AG04450 (cell line): ENCODE data around the gene CCDC85B. TPM values are rescaled to one million over a fixed set of nuclear protein-coding genes. Genes with fewer than 3 reads are reported as not detected.
A peak's percentile ranks its signal among the peaks of the same experiment; 100 is the strongest.

Experiments used
- CTCF ChIA-PET: fragments of 300-600, 350-600 bp; formaldehyde crosslinking; extraction: SDS; loops from one replicate; lab custom pipeline; 2022; ENCODE audit warnings: antibody characterized with exemption, inconsistent platforms; lab: Charles Lee
- POLR2A ChIA-PET: fragments of 350-600 bp; formaldehyde crosslinking; extraction: SDS; loops from one replicate; lab custom pipeline; 2021; ENCODE audit warnings: antibody characterized with exemption, inconsistent platforms; lab: Yijun Ruan, JAX
- DNase-seq: peaks from one replicate; pipeline ENCODE4 v3.0.0-alpha.2; 2011; ENCODE audit warnings: low read depth, low spot score
- H3K27ac ChIP-seq: one replicate; pipeline ENCODE4 v1.5.1; 2012; ENCODE audit warnings: low read depth, low read length, control low read depth
- H3K27me3 ChIP-seq: one replicate; pipeline ENCODE4 v1.6.0; 2012; ENCODE audit warnings: low read length; ENCODE audit not compliant: control insufficient read depth, insufficient read depth
- H3K4me3 ChIP-seq: 2 replicates; pipeline ENCODE4 v1.5.1; 2011; ENCODE audit warnings: mild to moderate bottlenecking, low read depth, low read length, control low read depth
- H3K9me3 ChIP-seq: 2 replicates; pipeline ENCODE4 v1.5.1; 2012; ENCODE audit warnings: low read length; ENCODE audit not compliant: control insufficient read depth, insufficient read depth
- CTCF ChIP-seq: IDR thresholded peaks from 2 replicates; pipeline ENCODE4 v1.5.1; 2011; ENCODE audit warnings: low read depth, low read length, control low read depth, inconsistent platforms
- polyA plus RNA-seq: library from polyadenylated mRNA; depleted of rRNA; stranded (reverse); fragments of >200 nt; gene quantifications from 2 replicates; pipeline ENCODE4 v1.2.3, GENCODE V29; 2011

CCDC85B gene
- polyA plus RNA-seq, 1 experiment, result 13.1 TPM

DNA sequence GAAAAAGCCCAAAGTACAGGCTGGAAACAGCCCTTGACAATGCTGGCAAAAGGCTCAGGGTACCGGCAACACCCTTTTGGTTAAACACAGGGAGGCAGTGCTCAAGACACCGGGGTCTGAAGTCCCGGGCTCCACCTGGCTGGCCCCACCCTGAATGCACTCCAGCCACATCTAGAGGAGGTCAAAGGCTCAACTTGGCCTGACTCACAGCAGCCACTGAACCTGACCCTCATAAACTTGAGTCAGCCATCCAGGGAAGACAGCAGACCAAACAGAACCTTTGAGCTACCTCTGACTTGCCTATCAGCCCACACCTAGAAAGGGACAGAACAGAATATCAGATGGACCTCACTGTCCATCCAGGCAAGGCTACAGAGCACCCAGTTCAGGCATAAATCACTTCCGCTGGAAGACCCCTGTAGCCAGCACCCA, 36.3 kb upstream of the CCDC85B start:
- ChIA-PET CTCF (interaction anchor here (1.1 kb wide), 1 partner anchor 34 kb away, joined by 3 read pairs; the partner anchor contains the start of gene FIBP), POLR2A (no interaction called here)
- Histone ChIP-seq H3K4me3 (no peak overlapping the region), H3K27ac (no peak overlapping the region), H3K9me3 (peaks cover 18% of the 10 kb centered on the region; the same call in 1 of the 2 replicates), H3K27me3 (no peaks in the 10 kb centered on the region)
- DNase-seq, result no peak
- no peak for TF ChIP-seq CTCF

DNA sequence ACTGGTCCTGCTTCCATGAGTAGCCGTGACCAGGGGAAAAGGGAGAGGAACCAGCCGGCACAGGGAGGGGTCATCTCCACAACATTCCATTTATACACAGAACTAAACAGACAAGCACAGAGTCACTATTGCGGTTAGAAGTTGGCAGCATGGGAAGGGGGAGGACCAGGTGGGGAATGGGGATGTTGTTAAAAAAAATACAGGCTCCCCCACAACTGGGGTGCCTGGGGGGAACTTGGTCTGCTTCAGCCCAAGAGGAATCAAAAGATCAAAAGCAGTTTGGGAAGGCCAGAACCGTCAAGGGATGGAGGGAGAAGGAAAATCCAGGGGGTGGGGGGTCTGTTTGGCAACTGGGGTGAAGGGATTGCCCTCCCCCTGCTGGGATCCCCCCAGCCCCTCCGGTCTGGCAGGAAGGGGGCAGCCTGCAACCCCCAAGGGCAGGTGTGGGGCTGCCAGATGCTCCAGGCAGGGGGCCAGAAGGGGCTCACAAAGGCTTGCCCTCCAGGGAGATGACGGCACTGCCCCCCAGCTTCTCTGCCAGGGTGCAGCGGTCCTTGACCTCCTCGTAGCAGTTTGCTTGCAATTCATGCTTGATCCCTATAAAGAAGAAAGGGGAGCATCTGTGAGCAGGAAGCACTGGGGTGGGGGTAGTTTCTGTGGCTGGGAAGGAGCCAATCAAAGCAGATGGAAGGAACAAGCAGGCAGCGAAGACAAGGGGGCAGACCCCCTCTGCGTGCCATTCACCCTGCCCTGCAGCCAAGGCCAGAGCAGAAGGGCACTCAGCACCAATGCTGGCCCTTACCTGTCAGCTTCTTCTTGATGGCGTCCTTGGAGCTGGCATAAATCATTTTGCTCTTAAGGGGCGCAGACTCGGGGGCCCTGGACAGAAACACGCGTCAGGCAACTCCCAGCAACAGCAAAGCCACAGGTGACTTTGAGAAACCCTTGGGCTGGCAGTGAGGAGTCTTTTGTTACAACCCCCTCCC, 35.3 kb upstream of the CCDC85B start:
- CTCF ChIA-PET, result no interaction called here
- Histone ChIP-seq H3K27me3 (no peaks in the 10 kb centered on the region), H3K9me3 (peaks cover 18% of the 10 kb centered on the region; the same call in 1 of the 2 replicates), H3K27ac (peak overlapping the region; percentile 11), H3K4me3 (peak overlapping the region; percentile 17; the same call in 1 of the 2 replicates)
- POLR2A ChIA-PET, result no interaction called here
- TF ChIP-seq CTCF, result no peak
- no peak for DNase-seq

DNA sequence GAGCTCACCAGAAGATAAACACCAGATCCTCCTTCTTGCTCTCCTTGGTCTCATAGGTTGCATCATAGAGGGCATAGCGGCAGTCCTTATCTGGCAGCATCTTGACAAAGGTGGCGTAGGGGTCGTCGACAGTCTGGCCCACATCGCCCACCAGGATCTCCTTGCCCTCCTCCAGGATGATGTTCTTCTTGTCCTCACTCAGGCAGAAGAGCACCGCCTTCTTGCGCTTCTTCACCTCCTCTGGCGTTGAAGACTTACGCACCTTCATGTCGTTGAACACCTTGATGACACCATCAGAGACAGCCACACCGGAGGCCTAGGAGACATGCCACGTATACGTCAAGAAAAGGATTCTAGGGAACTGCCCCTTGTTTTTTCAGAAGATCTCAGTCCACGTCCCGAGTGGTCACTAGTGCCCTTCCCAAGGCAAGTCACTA, 34.5 kb upstream of the CCDC85B start:
- ChIA-PET CTCF (no interaction called here), POLR2A (no interaction called here)
- no peak for TF ChIP-seq CTCF
- no peak for DNase-seq
- peak overlapping the region; percentile 93 for H3K4me3 ChIP-seq
- H3K27ac ChIP-seq, result no peak overlapping the region
- no peaks in the 10 kb centered on the region for H3K27me3 ChIP-seq
- peaks cover 16% of the 10 kb centered on the region; the same call in 1 of the 2 replicates for H3K9me3 ChIP-seq

DNA sequence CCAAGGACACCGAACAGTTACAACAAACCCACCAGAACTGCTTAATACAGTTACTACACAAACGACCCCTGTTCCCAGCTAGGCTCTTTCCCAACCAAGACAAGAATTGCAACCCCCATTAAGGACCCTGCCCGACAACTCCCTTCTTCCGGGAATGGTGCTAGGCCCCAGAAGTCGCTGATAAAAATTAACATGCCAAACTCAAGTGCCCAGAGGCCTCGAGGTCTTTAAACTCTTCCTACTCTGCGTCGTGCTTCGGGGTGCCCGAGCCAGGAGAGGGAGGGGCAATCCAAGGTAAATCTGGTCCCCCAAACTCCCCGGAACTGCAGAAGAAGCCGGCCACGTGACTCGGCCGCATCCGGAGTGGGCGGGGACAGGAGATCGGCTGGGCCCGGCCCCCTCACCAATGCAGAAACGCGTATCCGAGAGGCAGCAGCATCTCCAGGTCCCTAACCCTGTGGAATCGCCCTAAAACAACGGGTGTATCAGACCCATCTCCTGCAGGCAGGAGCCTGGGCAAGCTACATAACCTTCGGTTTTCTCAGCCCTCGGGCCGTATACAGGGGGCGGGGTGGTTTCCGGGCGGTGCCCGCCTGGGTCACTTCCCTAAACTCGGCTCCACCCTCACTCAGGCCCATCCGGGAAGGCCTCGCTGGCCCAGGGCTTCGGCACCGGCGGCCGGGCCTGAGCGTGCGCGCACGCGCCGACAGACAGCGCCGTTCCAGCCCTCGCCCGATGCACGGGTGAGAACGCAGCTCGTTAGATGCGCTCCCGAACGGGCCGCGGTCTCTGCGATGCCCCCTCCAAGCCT, 33.6 kb upstream of the CCDC85B start:
- ChIA-PET POLR2A (interaction anchor here (0.5 to 0.7 kb wide), 2 partner anchors 12 to 152 kb away, joined by 3 to 6 read pairs; no protein-coding TSS in a partner anchor), CTCF (interaction anchor here (0.6 kb wide), 1 partner anchor 31 kb away, joined by 3 read pairs; the partner anchor contains the start of gene FIBP)
- H3K27me3 ChIP-seq, result no peaks in the 10 kb centered on the region
- H3K27ac ChIP-seq, result peak overlapping the region; percentile 61
- no peak for DNase-seq
- H3K4me3 ChIP-seq, result peak overlapping the region; percentile 93
- TF ChIP-seq CTCF, result no peak
- peaks cover 7% of the 10 kb centered on the region; the same call in 1 of the 2 replicates for H3K9me3 ChIP-seq
